ENCODE results near the gene RNASE11. TPM values are rescaled to one million over a fixed set of nuclear protein-coding genes. Genes with fewer than 3 reads are reported as not detected.
"Not testable (repeated sequence)": the region's sequence is repeated elsewhere in the genome, so short reads cannot be mapped to it uniquely, and the experiment has no call there.

Gene RNASE11
- total RNA-seq, 1 donor from 2014 or later: not detected

GRCh38 chr14:20568393-20568792, 19.4 kb downstream of the RNASE11 start:
- H3K4me3 Mint-ChIP-seq (ENCODE audit: unreplicated experiment): no peak overlapping the region
- no peak for DNase-seq (ENCODE audit: extremely low spot score, unreplicated experiment)
- H3K27ac Mint-ChIP-seq (ENCODE audit: unreplicated experiment): no peak overlapping the region
- peaks cover 2% of the 10 kb centered on the region for H3K27me3 Mint-ChIP-seq (ENCODE audit: unreplicated experiment)
- H3K4me1 Mint-ChIP-seq (ENCODE audit: unreplicated experiment): no peaks in the 10 kb centered on the region
- peaks cover 8% of the 10 kb centered on the region for H3K9me3 Mint-ChIP-seq (ENCODE audit: unreplicated experiment)
- no peaks in the 10 kb centered on the region for H3K36me3 Mint-ChIP-seq (ENCODE audit: unreplicated experiment)
- TF ChIP-seq CTCF (IDR thresholded peaks at IDR 0.05): no peak

GRCh38 chr14:20567199-20567598, 20.6 kb downstream of the RNASE11 start:
- not testable (repeated sequence) for H3K36me3 Mint-ChIP-seq (ENCODE audit: unreplicated experiment); H3K4me1 Mint-ChIP-seq (ENCODE audit: unreplicated experiment); H3K4me3 Mint-ChIP-seq (ENCODE audit: unreplicated experiment); H3K9me3 Mint-ChIP-seq (ENCODE audit: unreplicated experiment); DNase-seq (ENCODE audit: extremely low spot score, unreplicated experiment); H3K27ac Mint-ChIP-seq (ENCODE audit: unreplicated experiment)
- peaks cover 10% of the 10 kb centered on the region for H3K27me3 Mint-ChIP-seq (ENCODE audit: unreplicated experiment)

GRCh38 chr14:20564501-20564997, 23.3 kb downstream of the RNASE11 start:
- H3K27me3 Mint-ChIP-seq (ENCODE audit: unreplicated experiment): peaks cover 15% of the 10 kb centered on the region
- no peaks in the 10 kb centered on the region for H3K36me3 Mint-ChIP-seq (ENCODE audit: unreplicated experiment)
- DNase-seq (ENCODE audit: extremely low spot score, unreplicated experiment): no peak
- peaks cover 8% of the 10 kb centered on the region for H3K9me3 Mint-ChIP-seq (ENCODE audit: unreplicated experiment)
- no peak overlapping the region for H3K27ac Mint-ChIP-seq (ENCODE audit: unreplicated experiment)
- no peak overlapping the region for H3K4me3 Mint-ChIP-seq (ENCODE audit: unreplicated experiment)
- TF ChIP-seq CTCF (IDR thresholded peaks at IDR 0.05): no peak
- H3K4me1 Mint-ChIP-seq (ENCODE audit: unreplicated experiment): no peaks in the 10 kb centered on the region

DNA sequence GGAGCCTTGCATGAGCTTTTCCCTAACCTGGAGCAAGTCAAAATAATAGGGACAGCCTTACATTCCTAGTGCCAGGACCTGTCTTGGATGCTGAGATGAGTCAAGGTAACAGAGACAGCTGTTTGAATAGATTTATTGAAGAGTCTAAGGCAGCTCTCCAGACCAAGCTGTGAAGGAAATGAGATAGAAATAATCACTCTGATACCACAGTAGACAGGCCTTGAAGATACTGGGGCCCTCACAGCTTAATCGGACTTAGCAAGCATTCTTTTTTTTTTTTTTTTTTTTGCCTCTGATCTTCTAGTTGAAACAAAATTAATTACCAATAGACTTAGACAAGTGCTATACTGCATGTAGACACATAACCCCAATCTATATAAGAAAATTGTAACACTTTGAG, 23.8 kb downstream of the RNASE11 start:
- no peak overlapping the region for H3K27ac Mint-ChIP-seq (ENCODE audit: unreplicated experiment)
- no peak overlapping the region for H3K4me3 Mint-ChIP-seq (ENCODE audit: unreplicated experiment)
- no peaks in the 10 kb centered on the region for H3K36me3 Mint-ChIP-seq (ENCODE audit: unreplicated experiment)
- peaks cover 5% of the 10 kb centered on the region for H3K9me3 Mint-ChIP-seq (ENCODE audit: unreplicated experiment)
- no peaks in the 10 kb centered on the region for H3K4me1 Mint-ChIP-seq (ENCODE audit: unreplicated experiment)
- H3K27me3 Mint-ChIP-seq (ENCODE audit: unreplicated experiment): peaks cover 15% of the 10 kb centered on the region
- no peak for TF ChIP-seq CTCF (IDR thresholded peaks at IDR 0.05)
- no peak for DNase-seq (ENCODE audit: extremely low spot score, unreplicated experiment)

GRCh38 chr14:20560961-20561360, 26.8 kb downstream of the RNASE11 start, which contains the start of gene RNASE9:
Gene RNASE9, minus strand, starts transcription at chr14:20561047.
- Mint-ChIP-seq H3K36me3 (ENCODE audit: unreplicated experiment) (no peaks in the 10 kb centered on the region), H3K4me3 (ENCODE audit: unreplicated experiment) (no peak within 1 kb of the TSS), H3K27ac (ENCODE audit: unreplicated experiment) (no peak within 1 kb of the TSS), H3K4me1 (ENCODE audit: unreplicated experiment) (no peaks in the 10 kb centered on the region), H3K9me3 (ENCODE audit: unreplicated experiment) (no peaks in the 10 kb centered on the region), H3K27me3 (ENCODE audit: unreplicated experiment) (peaks cover 20% of the 10 kb centered on the region)
- no peak for TF ChIP-seq CTCF (IDR thresholded peaks at IDR 0.05)
- no peak for DNase-seq (ENCODE audit: extremely low spot score, unreplicated experiment)

GRCh38 chr14:20559461-20559904, 28.3 kb downstream of the RNASE11 start:
- Mint-ChIP-seq H3K36me3 (ENCODE audit: unreplicated experiment) (no peaks in the 10 kb centered on the region), H3K27me3 (ENCODE audit: unreplicated experiment) (peaks cover 20% of the 10 kb centered on the region), H3K9me3 (ENCODE audit: unreplicated experiment) (no peaks in the 10 kb centered on the region), H3K4me3 (ENCODE audit: unreplicated experiment) (no peak overlapping the region), H3K4me1 (ENCODE audit: unreplicated experiment) (no peaks in the 10 kb centered on the region), H3K27ac (ENCODE audit: unreplicated experiment) (no peak overlapping the region)
- TF ChIP-seq CTCF (IDR thresholded peaks at IDR 0.05): no peak
- DNase-seq (ENCODE audit: extremely low spot score, unreplicated experiment): no peak
